GM12864 (cell line): Measurements from ENCODE around the gene PLCG1.

ENCODE experiments used
- DNase-seq: peaks from one replicate; pipeline ENCODE4 v3.0.0-alpha.2; 2011; ENCODE audit warnings: low read depth
- H3K4me3 ChIP-seq: 2 replicates; pipeline ENCODE4 v1.5.1; 2011; ENCODE audit warnings: mild to moderate bottlenecking, low read depth, low read length, control low read depth
- CTCF ChIP-seq: IDR thresholded peaks from 2 replicates; pipeline ENCODE4 v1.5.1; 2011; ENCODE audit warnings: low read depth, mild to moderate bottlenecking, moderate library complexity, low read length, control low read depth, inconsistent platforms; ENCODE audit errors: missing control alignments

The PLCG1 gene

GRCh38 chr20:41177636-41178035 is 40.3 kb downstream of the PLCG1 start:
- DNase-seq: no peak
- H3K4me3 ChIP-seq: no peak overlapping the region
- no peak for TF ChIP-seq CTCF

- no peak for TF ChIP-seq CTCF
- no peak for DNase-seq
- H3K4me3 ChIP-seq: no peak overlapping the region
Measured at GRCh38 chr20:41178495-41178894, 41.2 kb downstream of the PLCG1 start.

GRCh38 chr20:41178904-41179432 is 41.6 kb downstream of the PLCG1 start:
- DNase-seq: no peak
- TF ChIP-seq CTCF: no peak
- no peak overlapping the region for H3K4me3 ChIP-seq

GRCh38 chr20:41179961-41180360 is 42.6 kb downstream of the PLCG1 start:
- H3K4me3 ChIP-seq: no peak overlapping the region
- DNase-seq: no peak
- TF ChIP-seq CTCF: no peak

- TF ChIP-seq CTCF: no peak
- no peak for DNase-seq
Measured at GRCh38 chr20:41180599-41181333, 43.4 kb downstream of the PLCG1 start.

GRCh38 chr20:41181567-41181966 is 44.2 kb downstream of the PLCG1 start:
- DNase-seq: no peak
- no peak for TF ChIP-seq CTCF
- no peak overlapping the region for H3K4me3 ChIP-seq

More at GRCh38 chr20:41180599-41181333, 43.4 kb downstream of the PLCG1 start:
- H3K4me3 ChIP-seq: no peak overlapping the region
